ENCODE data around the gene BRIP1.

- TF ChIP-seq CTCF (IDR thresholded peaks at IDR 0.05 in 8 of 11, conservative IDR thresholded peaks at IDR 0.05 in 3 of 11) = no peak
- TF ChIP-seq POLR2A (IDR thresholded peaks at IDR 0.05) = no peak
- TF ChIP-seq POLR2AphosphoS5 (IDR thresholded peaks at IDR 0.05) = no peak
Measured at GRCh38 chr17:61832463-61832862, 30.9 kb downstream of the BRIP1 start.
